DMS79 treated with DMSO at 0.1 percent for 48 hours (cell line): ENCODE data around the gene XAF1.
"Not testable (repeated sequence)": the region's sequence is repeated elsewhere in the genome, so short reads cannot be mapped to it uniquely, and the experiment has no call there.

Source experiments
- DNase-seq: peaks from one replicate; lab custom pipeline; 2025; lab: John Stamatoyannopoulos, UW

XAF1 gene

DNA sequence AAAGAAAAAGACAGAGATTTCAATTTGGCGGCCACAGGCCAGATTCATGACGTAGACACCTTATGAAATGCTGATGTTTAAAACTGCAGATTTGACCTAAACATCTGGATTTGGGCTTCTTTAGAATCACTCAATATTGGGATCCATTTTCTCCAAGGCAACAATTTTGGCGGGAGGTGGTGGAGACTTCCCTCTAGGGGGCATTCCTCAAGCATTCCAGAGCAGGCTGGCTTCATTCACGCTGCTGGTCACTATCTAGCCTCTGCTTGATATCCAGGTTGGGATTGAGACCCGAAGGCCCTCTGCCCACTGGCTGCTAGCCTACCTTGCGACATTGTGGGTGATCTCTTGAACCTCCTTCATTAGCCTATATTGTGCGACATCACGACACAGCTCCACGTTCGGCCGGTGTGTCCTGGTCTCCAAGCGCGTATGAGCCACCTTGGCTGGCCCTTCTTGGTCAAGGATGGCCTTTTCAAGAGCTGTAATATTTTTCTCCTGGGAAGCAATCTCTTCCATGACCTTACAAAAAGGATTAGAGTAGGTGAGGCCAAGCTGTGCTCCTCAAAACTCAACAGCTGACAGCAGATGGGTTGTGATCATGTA, 44.7 kb downstream of the XAF1 start:
- no peak for DNase-seq

DNA sequence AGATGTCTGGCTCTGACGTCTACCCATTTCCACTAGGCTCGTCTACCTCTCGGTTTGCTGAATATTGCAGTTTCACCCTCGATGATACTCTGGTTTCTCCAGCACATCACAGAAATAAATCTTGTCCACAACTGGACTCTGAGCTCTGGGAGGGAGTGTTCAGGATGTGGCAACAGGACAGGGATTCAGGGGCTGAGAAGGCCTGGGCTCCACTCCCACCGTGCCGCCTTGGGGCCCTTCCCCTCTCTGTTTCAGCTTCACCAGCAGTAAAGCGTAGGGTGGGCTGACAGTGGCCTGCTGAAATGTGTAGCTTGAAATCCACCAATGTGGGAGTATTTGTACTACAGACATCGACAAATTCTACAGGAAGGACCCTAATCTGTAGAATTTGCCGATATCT, 55.7 kb downstream of the XAF1 start:
- DNase-seq = no peak

DNA sequence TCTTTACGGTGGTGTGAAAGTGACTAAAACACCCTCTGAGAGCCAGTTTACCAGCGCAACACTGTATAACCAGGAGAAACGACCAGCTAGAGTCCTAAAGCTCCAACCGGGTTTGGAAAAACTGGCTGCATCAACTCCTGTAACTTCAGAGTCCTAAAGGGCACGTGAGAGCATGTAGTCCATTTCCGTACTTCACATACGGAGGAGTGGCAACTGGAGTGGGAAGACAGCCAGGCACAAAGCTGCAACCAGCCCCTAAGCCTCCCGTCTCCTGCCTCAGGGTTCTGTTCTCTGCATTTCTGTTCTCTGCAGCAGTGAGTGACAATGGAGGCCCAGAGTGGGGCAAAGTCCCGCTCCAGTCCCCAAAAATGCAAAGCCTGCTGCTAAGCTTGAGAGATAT, 56.4 kb downstream of the XAF1 start:
- no peak for DNase-seq

DNA sequence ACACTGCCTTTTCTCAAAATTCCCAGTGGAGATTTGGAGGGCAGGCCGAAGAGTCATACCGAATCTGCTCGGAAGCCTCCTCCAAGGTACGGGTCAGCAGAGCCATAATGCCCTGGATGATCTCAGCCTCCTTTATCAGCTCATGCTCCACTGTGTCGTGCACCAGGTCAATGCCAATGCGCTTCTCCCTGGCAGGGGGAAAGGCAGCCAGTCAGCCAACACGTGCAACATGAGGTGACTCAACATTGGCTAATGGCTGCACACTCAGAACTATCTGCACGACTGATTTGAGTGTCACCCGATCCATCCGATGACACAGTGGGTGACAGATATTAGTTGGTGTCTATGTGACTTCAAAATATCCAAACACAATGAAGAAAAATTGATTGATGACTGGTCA, 59.9 kb downstream of the XAF1 start:
- no peak for DNase-seq

DNA sequence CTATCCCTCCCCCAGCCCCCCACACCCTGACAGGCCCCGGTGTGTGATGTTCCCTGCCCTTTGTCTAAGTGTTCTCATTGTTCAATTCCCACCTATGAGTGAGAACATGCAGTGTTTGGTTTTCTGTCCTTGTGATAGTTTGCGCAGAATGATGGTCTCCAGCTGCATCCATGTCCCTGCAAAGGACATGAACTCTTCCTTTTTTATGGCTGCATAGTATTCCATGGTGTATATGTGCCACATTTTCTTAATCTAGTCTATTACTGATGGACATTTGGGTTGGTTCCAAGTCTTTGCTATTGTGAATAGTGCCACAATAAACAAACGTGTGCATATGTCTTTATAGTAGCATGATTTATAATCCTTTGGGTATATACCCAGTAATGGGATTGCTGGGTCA, 60.5 kb downstream of the XAF1 start:
- not testable (repeated sequence) for DNase-seq

DNA sequence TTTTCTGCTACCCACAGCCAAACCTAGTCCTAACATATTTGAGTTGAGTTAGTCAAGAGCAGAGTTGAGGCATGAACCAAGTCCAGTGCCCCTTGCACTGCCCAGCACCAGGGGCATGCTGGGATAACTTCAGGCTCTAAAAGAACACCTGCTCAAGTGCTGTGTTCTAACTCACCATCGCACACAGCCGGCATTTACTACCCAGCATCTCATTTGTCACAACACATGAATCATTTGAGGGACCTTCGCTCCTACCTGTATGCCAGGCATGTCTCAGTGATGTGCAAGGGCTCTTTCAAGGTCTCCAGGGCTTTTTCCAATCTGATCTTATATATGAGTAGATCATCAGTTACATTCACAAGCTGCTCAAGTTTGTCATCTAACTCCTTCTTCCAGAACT, 63.1 kb downstream of the XAF1 start:
- DNase-seq = no peak

DNA sequence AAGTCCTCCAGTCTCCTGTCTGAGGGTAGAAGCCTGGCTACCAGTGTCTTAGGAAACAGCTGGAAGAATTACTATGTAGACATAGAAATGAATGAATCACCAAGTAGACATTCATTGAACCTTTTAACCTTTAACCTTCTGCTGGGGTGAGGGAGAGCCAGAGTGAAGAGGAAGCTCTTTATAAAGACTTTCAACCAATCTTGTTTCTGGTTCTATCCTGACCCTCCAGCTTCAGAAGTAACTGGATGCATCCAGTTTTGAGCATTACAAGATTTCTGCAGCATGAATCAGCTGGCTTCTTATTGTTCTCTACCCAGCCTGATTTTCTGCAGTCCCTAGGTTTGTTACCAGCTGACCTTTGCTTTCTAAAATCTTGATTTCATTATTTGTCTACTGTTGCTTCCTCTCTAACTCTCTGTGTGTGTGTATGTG, 67.2 kb downstream of the XAF1 start:
- DNase-seq = no peak
